Neuronal stem cell (in vitro differentiated cells): ENCODE data around the gene CCL25.
A peak's percentile ranks its signal among the peaks of the same experiment; 100 is the strongest.

Source experiments
- DNase-seq: peaks from one replicate; pipeline ENCODE4 v3.0.0-alpha.2; 2013; ENCODE audit warnings: low spot score
- H2AFZ ChIP-seq: one replicate; pipeline ENCODE4 v1.6.1; 2013; ENCODE audit warnings: mild to moderate bottlenecking, low read length, inconsistent platforms
- H2AK5ac ChIP-seq: 2 replicates; pipeline ENCODE4 v1.6.1; 2013; ENCODE audit warnings: low read depth, mild to moderate bottlenecking, inconsistent platforms, low read length, moderate library complexity, mixed read lengths
- H2BK120ac ChIP-seq: 2 replicates; pipeline ENCODE4 v1.6.1; 2013; ENCODE audit warnings: low read depth, mild to moderate bottlenecking, inconsistent platforms, low read length, moderate library complexity, mixed read lengths
- H2BK12ac ChIP-seq: one replicate; pipeline ENCODE4 v1.6.1; 2013; ENCODE audit warnings: low read length, inconsistent platforms
- H2BK15ac ChIP-seq: 2 replicates; pipeline ENCODE4 v1.6.1; 2013; ENCODE audit warnings: mild to moderate bottlenecking, low read length, inconsistent platforms, mixed read lengths
- H2BK5ac ChIP-seq: one replicate; pipeline ENCODE4 v1.6.1; 2013; ENCODE audit warnings: inconsistent platforms, mild to moderate bottlenecking, low read length, moderate library complexity
- H3K14ac ChIP-seq: one replicate; pipeline ENCODE4 v1.6.1; 2013; ENCODE audit warnings: low read length, inconsistent platforms
- H3K18ac ChIP-seq: 2 replicates; pipeline ENCODE4 v1.6.1; 2013; ENCODE audit warnings: low read length, inconsistent platforms
- H3K23ac ChIP-seq: 2 replicates; pipeline ENCODE4 v1.6.1; 2013; ENCODE audit warnings: low read depth, mild to moderate bottlenecking, mixed read lengths, low read length, inconsistent platforms; ENCODE audit not compliant: poor library complexity
- H3K27ac ChIP-seq: replicated peaks from 3 replicates; pipeline ENCODE4 v1.5.1; 2013; ENCODE audit warnings: low read length, inconsistent platforms
- H3K27me3 ChIP-seq, 3 experiments: 2 replicates each; pipeline ENCODE4 v1.6.1; 2013; ENCODE audit warnings: low read length in 3 of 3, mild to moderate bottlenecking in 2 of 3, inconsistent platforms in 1 of 3, low read depth in 1 of 3, mixed read lengths in 1 of 3, moderate library complexity in 1 of 3; ENCODE audit not compliant: control insufficient read depth in 3 of 3, insufficient read depth in 3 of 3
- H3K36me3 ChIP-seq, 2 donors: replicated peaks in 1 of 2; 2 replicates each; pipeline ENCODE4 v1.6.1; 2013; ENCODE audit warnings: low read length in 2 of 2; ENCODE audit not compliant: control insufficient read depth in 2 of 2, insufficient read depth in 2 of 2
- H3K4ac ChIP-seq: 2 replicates; pipeline ENCODE4 v1.6.1; 2013; ENCODE audit warnings: inconsistent platforms, mild to moderate bottlenecking, low read length, moderate library complexity
- H3K4me1 ChIP-seq, 2 donors: 1 replicate in 1 of 2; 2 replicates in 1 of 2; pipeline ENCODE4 v1.6.1; 2013; ENCODE audit warnings: low read length in 2 of 2, low read depth in 1 of 2; ENCODE audit not compliant: control insufficient read depth in 2 of 2, insufficient read depth in 1 of 2
- H3K4me2 ChIP-seq: one replicate; pipeline ENCODE4 v1.6.1; 2013; ENCODE audit warnings: mild to moderate bottlenecking, low read length, inconsistent platforms; ENCODE audit not compliant: insufficient read depth, poor library complexity, severe bottlenecking
- H3K4me3 ChIP-seq, 2 donors: 2 replicates each; pipeline ENCODE4 v1.5.1; 2013; ENCODE audit warnings: low read length in 2 of 2, mild to moderate bottlenecking in 2 of 2, inconsistent platforms in 1 of 2, moderate library complexity in 1 of 2
- H3K79me1 ChIP-seq: one replicate; pipeline ENCODE4 v1.6.1; 2013; ENCODE audit warnings: low read depth, mild to moderate bottlenecking, inconsistent platforms, low read length, moderate library complexity
- H3K9ac ChIP-seq: one replicate; pipeline ENCODE4 v1.6.1; 2013; ENCODE audit warnings: mild to moderate bottlenecking, low read depth, low read length, inconsistent platforms; ENCODE audit not compliant: poor library complexity
- H3K9me3 ChIP-seq, 2 donors: replicated peaks in 1 of 2; 2 replicates each; pipeline versions ENCODE3 to v1.6.1; 2013; ENCODE audit warnings: low read length in 2 of 2, mild to moderate bottlenecking in 2 of 2, inconsistent platforms in 1 of 2, low read depth in 1 of 2, mixed read lengths in 1 of 2, moderate library complexity in 1 of 2; ENCODE audit not compliant: control insufficient read depth in 2 of 2, insufficient read depth in 1 of 2
- H4K8ac ChIP-seq: one replicate; pipeline ENCODE4 v1.6.1; 2013; ENCODE audit warnings: low read depth, mild to moderate bottlenecking, inconsistent platforms, low read length, moderate library complexity
- H4K91ac ChIP-seq: one replicate; pipeline ENCODE4 v1.6.1; 2013; ENCODE audit warnings: low read length, low read depth, mild to moderate bottlenecking, inconsistent platforms; ENCODE audit not compliant: poor library complexity
- WGBS, 2 donors: extraction: QIAGEN DNeasy Blood & Tissue Kit; methylation state at CpG; one replicate each; pipeline ENCODE4 v1.1.7; 2013; ENCODE audit warnings: missing lambda C conversion rate in 2 of 2, mixed read lengths in 1 of 2; ENCODE audit not compliant: insufficient read length in 2 of 2, insufficient replicate concordance in 1 of 2; ENCODE audit errors: extremely low coverage in 2 of 2; 5-methylcytosine and 5-hydroxymethylcytosine counted together

CCL25 gene

DNA sequence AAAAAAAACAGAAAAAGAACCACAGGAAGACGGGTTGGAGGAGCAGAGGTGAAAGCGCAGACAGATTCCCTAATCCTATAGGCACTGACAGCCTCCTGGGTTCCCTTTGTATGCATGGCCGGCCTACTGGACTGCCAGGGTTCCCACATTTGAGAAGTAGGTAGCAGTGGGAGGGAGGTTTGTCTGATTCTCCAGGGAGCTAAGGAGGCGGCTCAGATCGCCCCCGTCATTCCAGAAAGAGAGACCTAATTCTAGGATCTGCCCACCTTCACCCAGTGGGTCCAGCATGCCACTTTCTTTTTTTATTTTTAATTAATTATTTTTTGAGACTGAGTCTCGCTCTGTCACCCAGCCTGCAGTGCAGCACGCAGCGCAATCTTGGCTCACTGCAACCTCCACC, 9.7 kb upstream of the CCL25 start:
- Histone ChIP-seq H3K14ac (no peak overlapping the region), H4K91ac (no peak overlapping the region), H3K23ac (no peak overlapping the region), H2AK5ac (no peak overlapping the region), H2BK120ac (no peak overlapping the region), H2BK5ac (no peak overlapping the region), H3K4me3 (no peak overlapping the region), H3K4me1 (peaks cover 0 to 1% of the 10 kb centered on the region in 2 donors), H3K27ac (no peak overlapping the region), H3K9me3 (no peaks in the 10 kb centered on the region), H3K27me3 (no peaks in the 10 kb centered on the region), H3K4ac (no peak overlapping the region), H3K4me2 (no peak overlapping the region), H3K18ac (no peak overlapping the region), H2BK15ac (no peak overlapping the region), H3K79me1 (no peaks in the 10 kb centered on the region), H3K36me3 (no peaks in the 10 kb centered on the region), H2BK12ac (no peak overlapping the region), H2AFZ (no peak overlapping the region), H3K9ac (no peak overlapping the region), H4K8ac (no peak overlapping the region)
- no CpG with 5 or more reads among the region's 9 CpGs for WGBS, 2 donors
- DNase-seq, result no peak

DNA sequence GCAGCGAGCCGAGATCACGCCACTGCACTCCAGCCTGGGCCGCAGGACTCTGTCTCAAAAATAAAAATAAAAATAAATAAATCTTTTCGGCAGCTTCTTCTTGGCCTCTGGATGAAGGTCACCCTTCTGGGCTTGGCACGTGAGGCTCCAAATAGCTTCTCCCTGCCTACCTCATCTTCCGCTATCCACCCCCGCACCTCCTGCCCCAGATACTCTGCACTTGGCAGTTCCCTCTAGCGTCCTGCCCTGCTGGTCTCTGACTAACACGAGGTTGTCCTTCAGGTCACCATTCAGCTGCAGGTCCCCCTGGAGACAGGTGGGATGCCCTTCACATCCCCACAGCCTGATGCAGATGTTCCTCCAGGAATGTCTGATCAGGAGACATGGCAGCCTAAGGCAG, 8.5 kb upstream of the CCL25 start:
- Histone ChIP-seq H2BK5ac (no peak overlapping the region), H2BK12ac (no peak overlapping the region), H3K23ac (no peak overlapping the region), H3K4ac (no peak overlapping the region), H2BK15ac (no peak overlapping the region), H2BK120ac (no peak overlapping the region), H4K91ac (no peak overlapping the region), H3K14ac (no peak overlapping the region), H3K4me3 (no peak overlapping the region), H2AFZ (no peak overlapping the region), H2AK5ac (peak overlapping the region; percentile 86), H3K18ac (no peak overlapping the region), H3K9me3 (no peaks in the 10 kb centered on the region), H3K4me1 (peaks cover 0 to 1% of the 10 kb centered on the region in 2 donors), H3K36me3 (no peaks in the 10 kb centered on the region), H3K4me2 (no peak overlapping the region), H4K8ac (no peak overlapping the region), H3K79me1 (no peaks in the 10 kb centered on the region), H3K9ac (no peak overlapping the region), H3K27ac (no peak overlapping the region), H3K27me3 (no peaks in the 10 kb centered on the region)
- WGBS, 2 donors, result no CpG with 5 or more reads among the region's 10 CpGs
- no peak for DNase-seq

DNA sequence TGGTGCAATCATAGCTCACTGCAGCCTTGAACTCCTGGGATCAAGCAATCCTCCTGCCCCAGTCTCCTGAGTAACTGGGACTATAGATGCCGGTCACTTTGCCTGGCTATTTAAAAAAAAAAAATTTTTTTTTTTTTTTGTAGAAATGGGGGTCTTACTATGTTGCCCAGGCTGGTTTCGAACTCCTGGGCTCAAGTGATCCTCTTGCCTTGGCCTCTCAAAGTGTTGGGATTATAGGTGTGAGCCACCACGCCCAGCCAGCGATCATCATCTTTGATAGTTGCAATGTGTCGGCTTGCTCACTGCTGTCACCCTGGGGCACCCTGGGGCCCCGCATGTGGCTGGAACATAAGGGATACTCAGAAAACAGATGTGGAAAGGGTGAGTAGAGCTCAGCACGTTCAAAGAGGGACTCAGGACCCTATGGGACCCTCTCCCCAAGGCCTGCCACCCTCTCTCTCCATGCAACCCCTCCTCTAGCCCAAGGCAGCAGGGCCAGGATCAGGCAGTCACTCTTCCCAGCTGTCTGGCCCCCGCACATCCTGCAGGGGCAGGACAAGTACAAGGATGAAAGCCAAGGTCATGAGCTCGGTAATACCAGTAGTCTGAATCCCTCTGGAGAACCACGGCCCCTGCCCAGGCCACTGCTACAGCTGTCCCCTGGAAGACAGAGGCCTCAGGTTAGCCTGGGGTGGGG, 6.5 kb upstream of the CCL25 start:
- Histone ChIP-seq H2BK120ac (no peak overlapping the region), H3K9ac (no peak overlapping the region), H3K4ac (no peak overlapping the region)

DNA sequence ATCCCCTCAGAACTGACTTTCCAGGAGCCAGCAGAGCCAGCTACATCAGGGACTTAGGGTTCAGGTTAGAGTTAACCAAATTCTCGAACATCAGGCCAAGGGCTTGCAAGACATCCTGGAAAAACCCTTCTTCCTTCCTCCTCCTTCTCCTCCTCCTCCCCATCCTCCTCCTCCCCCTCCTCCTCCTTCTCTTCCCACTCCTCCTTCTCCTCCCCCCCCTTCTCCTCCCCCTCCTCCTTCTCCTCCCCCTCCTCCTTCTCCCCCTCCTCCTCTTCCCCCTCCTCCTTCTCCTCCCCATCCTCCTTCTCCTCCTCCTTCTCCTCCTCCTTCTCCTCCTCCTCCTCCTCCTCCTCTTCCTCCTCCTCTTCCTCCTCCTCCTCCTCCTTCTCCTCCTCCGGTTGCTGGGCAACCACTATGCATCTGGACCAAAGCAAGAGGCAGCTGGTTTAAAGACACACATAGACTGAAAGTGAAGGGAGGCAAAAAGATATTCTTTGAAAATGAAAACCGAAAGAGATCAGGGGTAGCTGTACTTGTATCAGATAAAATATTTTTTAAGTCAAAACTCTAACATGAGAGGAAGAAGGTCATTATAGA, 5.9 kb upstream of the CCL25 start:
- H3K4ac ChIP-seq, result no peak overlapping the region
- peak overlapping the region; percentile 82 for H2AK5ac ChIP-seq
- no peaks in the 10 kb centered on the region for H3K36me3 ChIP-seq
- no peak overlapping the region for H3K9ac ChIP-seq
- H2BK120ac ChIP-seq, result no peak overlapping the region
- no peak for DNase-seq
- H4K91ac ChIP-seq, result no peak overlapping the region
- H3K27ac ChIP-seq, result no peak overlapping the region
- H2BK15ac ChIP-seq, result no peak overlapping the region
- H3K18ac ChIP-seq, result no peak overlapping the region
- H3K79me1 ChIP-seq, result no peaks in the 10 kb centered on the region
- no peak overlapping the region for H2AFZ ChIP-seq
- H3K4me3 ChIP-seq, result no peak overlapping the region
- no CpG with 5 or more reads among the region's 3 CpGs for WGBS, 2 donors
- no peak overlapping the region for H3K14ac ChIP-seq
- H4K8ac ChIP-seq, result no peak overlapping the region
- peaks cover 4 to 6% of the 10 kb centered on the region in 2 donors for H3K4me1 ChIP-seq
- peaks cover 0 to 4% (median 0%) of the 10 kb centered on the region in 3 experiments for H3K27me3 ChIP-seq
- no peak overlapping the region for H3K23ac ChIP-seq
- H3K4me2 ChIP-seq, result no peak overlapping the region
- H2BK5ac ChIP-seq, result no peak overlapping the region
- no peak overlapping the region for H2BK12ac ChIP-seq
- H3K9me3 ChIP-seq, result peaks cover 0 to 3% of the 10 kb centered on the region in 2 donors

More for the DNA sequence above, 6.5 kb upstream of the CCL25 start:
- Histone ChIP-seq H3K27me3 (peaks cover 0 to 4% (median 0%) of the 10 kb centered on the region in 3 experiments), H2AFZ (no peak overlapping the region), H3K4me2 (no peak overlapping the region), H4K8ac (no peak overlapping the region), H2BK15ac (no peak overlapping the region), H3K79me1 (no peaks in the 10 kb centered on the region), H2BK5ac (no peak overlapping the region), H3K4me3 (no peak overlapping the region), H3K9me3 (peaks cover 0 to 3% of the 10 kb centered on the region in 2 donors), H3K36me3 (no peaks in the 10 kb centered on the region), H3K18ac (peak overlapping the region; percentile 1), H2BK12ac (no peak overlapping the region), H3K4me1 (peaks cover 4 to 7% of the 10 kb centered on the region in 2 donors), H3K14ac (no peak overlapping the region), H3K27ac (no peak overlapping the region), H3K23ac (no peak overlapping the region), H2AK5ac (peak overlapping the region; percentile 82), H4K91ac (no peak overlapping the region)
- DNase-seq, result no peak
- WGBS, 2 donors, result no CpG with 5 or more reads among the region's 10 CpGs
